Brain microvascular endothelial cell (primary cell): ENCODE results near the gene KAZN.

ENCODE experiments used
- DNase-seq: peaks from one replicate; pipeline ENCODE4 v3.0.0-alpha.2; 2020
- H3K27ac ChIP-seq: fragments of 250-450 bp; sonication (Bioruptor Pico); 2 replicates; pipeline ENCODE4 v1.5.1; 2020; ENCODE audit warnings: mild to moderate bottlenecking, moderate library complexity
- H3K27me3 ChIP-seq: fragments of 250-450 bp; sonication (Bioruptor Pico); replicated peaks from 2 replicates; pipeline ENCODE4 v1.5.1; 2020; ENCODE audit warnings: mild to moderate bottlenecking
- H3K36me3 ChIP-seq: fragments of 250-450 bp; sonication (Bioruptor Pico); replicated peaks from 2 replicates; pipeline ENCODE4 v1.5.1; 2020; ENCODE audit warnings: mild to moderate bottlenecking
- H3K4me3 ChIP-seq: 2 replicates; pipeline ENCODE4 v1.5.1; 2011; ENCODE audit warnings: low read depth, mild to moderate bottlenecking, control low read depth, low read length, moderate library complexity
- CTCF ChIP-seq: IDR thresholded peaks from 2 replicates; pipeline ENCODE4 v1.5.1; 2011; ENCODE audit warnings: low read depth, mild to moderate bottlenecking, moderate library complexity, low read length, control low read depth, inconsistent platforms; ENCODE audit errors: missing control alignments
- in situ Hi-C: cut with HindIII; loops from 2 replicates; pipeline ENCODE4 v1.10.0; 2017; ENCODE audit warnings: low sequenced_read_pairs, low pct_ligation_motif_present

KAZN gene

DNA sequence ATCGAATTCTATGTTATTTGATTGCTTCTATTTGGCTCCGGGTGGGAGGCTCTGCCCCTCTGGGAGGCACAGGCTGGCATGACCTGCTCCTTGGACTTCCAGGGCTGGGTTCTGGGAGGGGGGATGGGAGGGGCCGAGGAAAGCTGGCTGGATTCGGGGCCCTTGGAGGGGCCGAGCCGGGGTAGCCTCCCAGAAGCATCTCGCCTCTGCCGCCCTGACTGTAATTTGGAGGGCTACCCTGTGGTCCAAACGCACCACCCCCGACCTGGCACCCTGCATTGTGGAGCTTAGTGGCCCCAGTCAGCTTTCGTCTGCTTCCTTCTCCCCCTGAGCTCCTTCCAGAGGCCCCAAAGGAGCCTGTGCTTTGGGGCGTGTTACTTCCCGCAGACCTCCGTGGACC lies 469.7 kb downstream of the KAZN start:
- TF ChIP-seq CTCF = no peak
- Histone ChIP-seq H3K4me3 (no peak overlapping the region), H3K27ac (no peak overlapping the region), H3K27me3 (no peaks in the 10 kb centered on the region), H3K36me3 (no peaks in the 10 kb centered on the region)
- DNase-seq = no peak
- in situ Hi-C loops = no loop called here

DNA sequence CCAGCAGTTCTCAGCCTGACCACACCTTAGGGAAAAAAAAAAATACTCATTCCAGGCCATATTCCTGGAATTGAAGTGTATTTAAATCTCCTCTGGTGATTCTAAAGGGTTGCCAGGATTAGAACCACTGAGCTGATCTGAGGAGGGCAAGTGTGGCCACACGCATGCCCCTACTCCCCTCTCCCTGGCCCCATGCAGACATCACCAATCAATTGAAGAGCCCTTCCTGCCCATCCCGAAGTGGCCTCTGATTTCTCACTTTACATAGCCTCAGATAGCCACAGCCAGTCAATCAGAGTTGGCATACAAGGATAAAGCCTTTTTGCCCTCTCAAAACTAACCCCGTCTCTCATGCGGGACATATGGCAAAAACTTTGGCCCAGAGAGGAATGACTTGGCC lies 470.5 kb downstream of the KAZN start:
- Histone ChIP-seq H3K4me3 (no peak overlapping the region), H3K27ac (no peak overlapping the region), H3K36me3 (no peaks in the 10 kb centered on the region), H3K27me3 (no peaks in the 10 kb centered on the region)
- TF ChIP-seq CTCF = no peak
- in situ Hi-C loops = no loop called here
- no peak for DNase-seq

- in situ Hi-C loops = no loop called here
- H3K36me3 ChIP-seq = no peaks in the 10 kb centered on the region
- TF ChIP-seq CTCF = no peak
- DNase-seq = no peak
- no peak overlapping the region for H3K27ac ChIP-seq
- no peaks in the 10 kb centered on the region for H3K27me3 ChIP-seq
- no peak overlapping the region for H3K4me3 ChIP-seq
Observed at GRCh38 chr1:15070145-15070748, 471.8 kb downstream of the KAZN start.

DNA sequence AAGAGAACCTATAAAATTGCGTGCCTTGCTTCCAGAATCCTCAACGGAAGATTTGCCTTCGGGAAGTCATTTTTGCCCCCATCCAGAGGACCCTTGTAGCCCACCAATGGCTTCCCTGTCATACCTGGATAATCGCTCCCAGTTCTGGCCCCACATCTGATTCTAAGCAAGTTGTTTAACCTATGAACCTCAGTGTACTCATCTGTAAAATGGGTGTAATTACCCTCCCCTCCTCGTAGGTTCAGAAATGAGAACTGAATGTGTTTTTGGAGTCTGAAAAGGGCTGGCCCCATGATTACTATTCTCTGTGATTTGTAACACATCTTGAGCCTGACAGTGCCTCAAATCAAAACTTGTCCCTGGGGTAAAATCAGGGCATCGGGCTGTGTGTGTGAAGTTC lies 473.5 kb downstream of the KAZN start:
- H3K4me3 ChIP-seq = no peak overlapping the region
- no peak overlapping the region for H3K27ac ChIP-seq
- H3K36me3 ChIP-seq = no peaks in the 10 kb centered on the region
- no peaks in the 10 kb centered on the region for H3K27me3 ChIP-seq
- in situ Hi-C loops = no loop called here
- DNase-seq = no peak
- TF ChIP-seq CTCF = no peak

- no peaks in the 10 kb centered on the region for H3K36me3 ChIP-seq
- no peak overlapping the region for H3K4me3 ChIP-seq
- in situ Hi-C loops = no loop called here
- DNase-seq = no peak
- TF ChIP-seq CTCF = no peak
- H3K27me3 ChIP-seq = no peaks in the 10 kb centered on the region
- no peak overlapping the region for H3K27ac ChIP-seq
Observed at GRCh38 chr1:15073799-15074308, 475.4 kb downstream of the KAZN start.

- TF ChIP-seq CTCF = no peak
- in situ Hi-C loops = no loop called here
- Histone ChIP-seq H3K36me3 (no peaks in the 10 kb centered on the region), H3K4me3 (no peak overlapping the region), H3K27ac (no peak overlapping the region), H3K27me3 (no peaks in the 10 kb centered on the region)
- no peak for DNase-seq
Observed at GRCh38 chr1:15075175-15075574, 476.7 kb downstream of the KAZN start.
